Dendritic cell treated with granulocyte-macrophage colony-stimulating factor and Interleukin-4, amounts not matched to agents 40 ng/mL and 50 ng/mL, for 4 days (primary cell): Measurements from ENCODE around the gene KIAA0930.

ENCODE experiments used
- H3K27ac Mint-ChIP-seq: one replicate; pipeline ENCODE4 v1.8.0; 2022; ENCODE audit warnings: mild to moderate bottlenecking, mixed read lengths
- H3K27me3 Mint-ChIP-seq: one replicate; pipeline ENCODE4 v1.8.0; 2022; ENCODE audit warnings: mild to moderate bottlenecking, mixed read lengths
- H3K36me3 Mint-ChIP-seq: one replicate; pipeline ENCODE4 v1.8.0; 2022; ENCODE audit warnings: low read depth, mixed read lengths
- H3K4me1 Mint-ChIP-seq: one replicate; pipeline ENCODE4 v1.8.0; 2022; ENCODE audit warnings: low read depth, mixed read lengths
- H3K4me3 Mint-ChIP-seq: one replicate; pipeline ENCODE4 v1.8.0; 2022; ENCODE audit warnings: mild to moderate bottlenecking, moderate library complexity, mixed read lengths
- H3K9me3 Mint-ChIP-seq: one replicate; pipeline ENCODE4 v1.8.0; 2022; ENCODE audit warnings: mixed read lengths
- intact Hi-C: fragments of 100-400 bp; cut with micrococcal nuclease; formaldehyde crosslinking; loops from one replicate; pipeline ENCODE4 v1.15.0; 2022

The KIAA0930 gene

DNA sequence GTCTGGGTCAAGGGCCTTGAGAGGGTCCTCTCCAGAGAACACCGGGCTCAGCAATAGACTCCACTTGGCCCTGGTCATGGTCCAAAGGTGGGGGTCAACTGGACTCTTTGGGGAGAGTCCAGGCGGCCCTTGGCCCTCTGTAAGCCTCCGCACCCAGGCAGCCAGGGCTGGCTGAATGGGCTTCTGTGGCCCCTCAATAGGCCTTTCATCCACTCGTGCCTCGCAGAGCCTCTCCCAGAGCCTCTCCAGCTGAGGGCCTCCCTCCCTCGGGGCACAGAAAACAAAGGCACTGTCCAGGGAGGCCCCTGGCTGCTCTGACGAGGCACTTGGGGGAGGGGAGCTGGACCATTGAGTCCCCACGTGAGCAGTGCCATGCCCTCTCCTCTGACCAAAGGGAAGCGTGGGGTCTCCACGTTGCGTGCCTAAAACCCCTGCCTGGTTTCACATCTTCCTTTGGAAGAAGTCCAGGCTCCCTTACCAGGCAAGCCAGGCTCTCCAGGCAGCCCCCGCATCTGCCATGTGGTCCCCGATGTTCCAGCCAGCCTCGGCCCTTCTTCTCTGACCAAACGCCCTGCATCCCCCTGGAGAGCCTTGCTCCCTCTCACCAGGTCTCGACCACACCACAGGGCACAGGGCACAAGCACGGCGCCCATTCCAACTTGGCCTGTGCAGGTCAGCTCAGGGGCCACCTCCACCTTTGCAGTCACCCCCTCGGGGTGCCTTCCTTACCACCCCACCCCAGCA lies 15.5 kb downstream of the KIAA0930 start:
- intact Hi-C loops, result no loop called here
- peak overlapping the region; percentile 30 for H3K4me3 Mint-ChIP-seq
- peaks cover 58% of the 10 kb centered on the region for H3K36me3 Mint-ChIP-seq
- H3K27me3 Mint-ChIP-seq, result no peaks in the 10 kb centered on the region
- H3K27ac Mint-ChIP-seq, result peak overlapping the region; percentile 92
- H3K9me3 Mint-ChIP-seq, result no peaks in the 10 kb centered on the region
- H3K4me1 Mint-ChIP-seq, result peaks cover 86% of the 10 kb centered on the region

GRCh38 chr22:45224331-45224730 lies 16.4 kb downstream of the KIAA0930 start:
- Mint-ChIP-seq H3K4me1 (peaks cover 83% of the 10 kb centered on the region), H3K4me3 (peak overlapping the region; percentile 52), H3K27me3 (no peaks in the 10 kb centered on the region), H3K36me3 (peaks cover 55% of the 10 kb centered on the region), H3K27ac (peak overlapping the region; percentile 92), H3K9me3 (no peaks in the 10 kb centered on the region)
- intact Hi-C loops, result no loop called here

DNA sequence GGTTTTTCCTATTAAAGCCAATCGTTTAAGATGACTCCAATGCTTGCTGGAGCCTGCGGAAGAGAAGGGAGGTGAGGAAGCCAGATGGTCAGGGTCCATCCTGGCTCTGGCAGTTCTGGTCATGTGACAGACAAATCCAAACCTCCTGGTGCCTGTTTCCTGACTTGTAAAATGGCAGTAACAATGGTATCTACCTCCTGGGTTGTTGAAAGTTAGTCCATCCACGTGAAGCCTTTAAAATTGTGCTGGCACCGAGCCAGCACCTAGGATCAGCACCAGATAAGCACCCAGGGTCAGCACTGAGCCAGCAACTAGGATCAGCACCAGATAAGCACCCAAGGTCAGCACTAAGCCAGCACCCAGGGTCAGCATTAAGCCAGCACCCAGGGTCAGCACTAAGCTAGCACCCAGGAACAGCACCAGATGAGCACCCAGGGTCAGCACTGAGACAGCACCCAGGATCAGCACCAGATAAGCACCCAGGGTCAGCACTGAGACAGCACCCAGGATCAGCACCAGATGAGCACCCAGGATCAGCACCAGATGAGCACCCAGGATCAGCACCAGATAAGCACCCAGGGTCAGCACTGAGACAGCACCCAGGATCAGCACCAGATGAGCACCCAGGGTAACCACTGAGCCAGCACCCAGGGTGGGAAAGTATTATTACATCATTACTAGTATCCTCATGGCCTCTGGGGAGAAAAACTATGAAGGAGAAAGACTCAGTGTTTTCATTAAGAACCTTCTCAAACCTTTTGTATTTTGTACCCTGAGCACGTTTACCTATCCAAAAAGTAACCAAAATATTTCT lies 17.2 kb downstream of the KIAA0930 start:
- intact Hi-C loops, result no loop called here
- Mint-ChIP-seq H3K4me1 (peaks cover 85% of the 10 kb centered on the region), H3K36me3 (peaks cover 52% of the 10 kb centered on the region), H3K27me3 (no peaks in the 10 kb centered on the region), H3K27ac (peak overlapping the region; percentile 92), H3K9me3 (no peaks in the 10 kb centered on the region), H3K4me3 (no peak overlapping the region)

DNA sequence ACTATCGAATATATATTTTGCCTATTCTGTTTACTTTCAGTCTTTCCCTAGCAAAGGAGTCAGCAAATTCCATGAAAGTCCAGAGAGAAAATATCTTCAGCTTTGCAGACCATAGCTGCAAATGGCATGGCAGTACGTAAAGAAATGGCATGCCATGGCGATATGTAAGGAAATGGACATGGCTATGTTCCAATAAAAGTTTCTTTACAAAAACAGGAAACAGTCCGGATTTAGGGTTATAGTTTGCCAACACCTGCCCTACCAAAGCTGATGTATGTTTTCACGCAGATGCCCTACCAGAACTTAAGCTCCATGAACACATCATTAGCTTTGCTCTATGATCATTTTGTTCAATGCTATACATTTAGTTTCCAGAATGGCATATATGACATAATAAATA lies 19.5 kb downstream of the KIAA0930 start:
- Mint-ChIP-seq H3K4me1 (peaks cover 79% of the 10 kb centered on the region), H3K27ac (peak overlapping the region; percentile 76), H3K27me3 (no peaks in the 10 kb centered on the region), H3K36me3 (peaks cover 55% of the 10 kb centered on the region), H3K9me3 (no peaks in the 10 kb centered on the region), H3K4me3 (no peak overlapping the region)
- intact Hi-C loops, result no loop called here

DNA sequence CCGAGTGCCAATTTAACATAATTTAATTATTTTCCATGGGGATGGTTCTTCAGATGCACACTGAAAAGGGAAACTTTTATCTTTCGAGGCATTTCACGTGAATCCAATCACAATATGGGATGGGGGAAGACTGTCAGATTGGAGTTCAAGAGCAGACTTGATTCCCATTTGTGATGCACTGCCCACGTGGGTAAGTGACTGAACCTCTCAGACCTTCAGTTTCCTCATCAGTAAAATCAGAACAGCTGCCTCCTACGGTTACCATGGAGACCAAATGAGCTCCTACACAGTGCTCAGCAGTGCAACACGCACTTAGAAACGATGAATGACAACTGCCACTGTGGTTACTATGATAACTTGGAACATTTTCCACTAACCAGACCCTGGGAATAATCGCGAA lies 21.7 kb downstream of the KIAA0930 start:
- H3K4me3 Mint-ChIP-seq, result no peak overlapping the region
- peaks cover 76% of the 10 kb centered on the region for H3K4me1 Mint-ChIP-seq
- H3K27ac Mint-ChIP-seq, result peak overlapping the region; percentile 53
- no peaks in the 10 kb centered on the region for H3K27me3 Mint-ChIP-seq
- intact Hi-C loops, result no loop called here
- no peaks in the 10 kb centered on the region for H3K9me3 Mint-ChIP-seq
- H3K36me3 Mint-ChIP-seq, result peaks cover 53% of the 10 kb centered on the region

DNA sequence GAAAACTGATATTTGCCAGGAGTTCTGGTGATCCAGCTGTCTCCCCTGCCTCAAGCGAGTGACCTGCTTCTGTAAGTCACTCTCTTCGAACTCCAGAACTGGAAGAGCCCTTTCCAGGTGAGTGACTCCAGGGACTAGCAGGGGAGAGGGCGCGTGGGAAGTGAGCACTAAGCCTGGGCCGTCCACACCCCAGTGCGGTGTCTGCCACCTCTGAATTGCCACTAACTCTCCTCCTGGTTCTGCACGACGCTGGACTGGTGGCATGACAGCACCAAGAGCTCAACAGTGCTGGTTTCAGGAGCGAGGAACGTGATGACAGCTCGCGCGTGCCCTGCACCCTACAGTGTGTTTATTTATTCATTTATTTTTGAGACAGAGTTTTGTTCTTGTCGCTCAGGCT lies 22.9 kb downstream of the KIAA0930 start:
- Mint-ChIP-seq H3K27ac (no peak overlapping the region), H3K9me3 (no peaks in the 10 kb centered on the region), H3K4me3 (no peak overlapping the region), H3K27me3 (no peaks in the 10 kb centered on the region), H3K36me3 (peaks cover 51% of the 10 kb centered on the region), H3K4me1 (peaks cover 76% of the 10 kb centered on the region)
- intact Hi-C loops, result no loop called here

- Mint-ChIP-seq H3K9me3 (no peaks in the 10 kb centered on the region), H3K27ac (no peak overlapping the region), H3K4me1 (peaks cover 76% of the 10 kb centered on the region), H3K4me3 (no peak overlapping the region), H3K27me3 (no peaks in the 10 kb centered on the region), H3K36me3 (peaks cover 51% of the 10 kb centered on the region)
- intact Hi-C loops, result no loop called here
Measured at GRCh38 chr22:45217345-45217744, 23.3 kb downstream of the KIAA0930 start.

DNA sequence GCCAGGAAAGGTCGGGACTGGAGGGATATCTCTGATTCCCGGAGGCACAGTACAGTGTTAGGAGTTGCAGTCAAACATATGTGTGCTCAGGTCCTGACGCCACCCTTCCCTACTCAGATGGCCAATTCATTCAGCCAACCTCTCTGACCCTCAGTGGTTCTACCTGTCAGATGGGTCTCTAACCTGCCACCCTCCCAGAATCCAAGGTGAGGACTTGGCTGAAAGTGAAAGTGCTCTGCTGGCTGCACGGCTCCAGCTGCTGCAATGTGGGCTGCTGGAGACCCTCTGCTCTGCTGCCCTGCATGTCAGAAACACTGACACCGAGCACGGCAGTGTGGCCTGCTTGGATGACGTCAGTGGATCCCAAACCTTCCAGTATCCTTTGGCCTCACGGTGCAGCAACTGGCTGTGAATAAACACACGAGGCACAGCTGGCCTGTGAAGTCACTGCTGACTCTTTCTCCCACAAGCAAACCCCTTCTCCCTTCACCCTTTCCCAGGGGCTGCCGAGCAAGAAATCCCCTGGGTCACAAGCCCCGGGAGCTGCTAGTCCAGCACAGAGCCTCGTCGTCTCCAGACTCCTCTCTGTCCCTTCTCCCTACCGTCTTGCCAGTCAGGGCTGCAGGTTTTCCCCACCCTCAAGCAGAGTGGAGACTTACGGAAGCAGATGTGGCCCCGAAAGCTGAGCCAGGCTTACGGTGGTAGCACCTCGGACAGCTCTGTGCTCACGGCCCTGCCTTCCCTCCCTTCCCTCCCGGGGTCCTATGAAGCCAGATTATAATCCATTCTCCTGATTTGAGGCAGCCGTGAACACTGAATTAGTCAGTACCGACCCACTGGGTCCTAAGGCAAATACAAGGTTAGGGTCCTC lies 24.3 kb downstream of the KIAA0930 start:
- Mint-ChIP-seq H3K4me1 (peaks cover 84% of the 10 kb centered on the region), H3K36me3 (peaks cover 59% of the 10 kb centered on the region), H3K27me3 (no peaks in the 10 kb centered on the region), H3K9me3 (no peaks in the 10 kb centered on the region), H3K4me3 (no peak overlapping the region), H3K27ac (peak overlapping the region; percentile 76)
- intact Hi-C loops, result no loop called here

- Mint-ChIP-seq H3K4me1 (peaks cover 85% of the 10 kb centered on the region), H3K9me3 (no peaks in the 10 kb centered on the region), H3K36me3 (peaks cover 74% of the 10 kb centered on the region), H3K27ac (peak overlapping the region; percentile 92), H3K4me3 (peak overlapping the region; percentile 66), H3K27me3 (no peaks in the 10 kb centered on the region)
- intact Hi-C loops, result loop anchor here (2.0 kb wide), 2 partner anchors 14 to 22 kb away; no protein-coding TSS in a partner anchor
Measured at GRCh38 chr22:45212992-45213751, 27.5 kb downstream of the KIAA0930 start.

GRCh38 chr22:45212306-45212709 lies 28.4 kb downstream of the KIAA0930 start:
- Mint-ChIP-seq H3K27me3 (no peaks in the 10 kb centered on the region), H3K36me3 (peaks cover 74% of the 10 kb centered on the region), H3K27ac (peak overlapping the region; percentile 92), H3K4me3 (peak overlapping the region; percentile 53), H3K4me1 (peaks cover 80% of the 10 kb centered on the region), H3K9me3 (no peaks in the 10 kb centered on the region)
- intact Hi-C loops, result loop anchor here (2.0 kb wide), 2 partner anchors 14 to 22 kb away; no protein-coding TSS in a partner anchor

GRCh38 chr22:45211848-45212247 lies 28.8 kb downstream of the KIAA0930 start:
- peaks cover 78% of the 10 kb centered on the region for H3K4me1 Mint-ChIP-seq
- no peaks in the 10 kb centered on the region for H3K9me3 Mint-ChIP-seq
- peak overlapping the region; percentile 53 for H3K4me3 Mint-ChIP-seq
- intact Hi-C loops, result loop anchor here (2.0 kb wide), 2 partner anchors 15 to 23 kb away; no protein-coding TSS in a partner anchor
- H3K27me3 Mint-ChIP-seq, result no peaks in the 10 kb centered on the region
- H3K36me3 Mint-ChIP-seq, result peaks cover 76% of the 10 kb centered on the region
- H3K27ac Mint-ChIP-seq, result peak overlapping the region; percentile 92

- Mint-ChIP-seq H3K27ac (peak overlapping the region; percentile 92), H3K4me3 (no peak overlapping the region)
- intact Hi-C loops, result no loop called here
Measured at GRCh38 chr22:45211435-45211834, 29.3 kb downstream of the KIAA0930 start.

DNA sequence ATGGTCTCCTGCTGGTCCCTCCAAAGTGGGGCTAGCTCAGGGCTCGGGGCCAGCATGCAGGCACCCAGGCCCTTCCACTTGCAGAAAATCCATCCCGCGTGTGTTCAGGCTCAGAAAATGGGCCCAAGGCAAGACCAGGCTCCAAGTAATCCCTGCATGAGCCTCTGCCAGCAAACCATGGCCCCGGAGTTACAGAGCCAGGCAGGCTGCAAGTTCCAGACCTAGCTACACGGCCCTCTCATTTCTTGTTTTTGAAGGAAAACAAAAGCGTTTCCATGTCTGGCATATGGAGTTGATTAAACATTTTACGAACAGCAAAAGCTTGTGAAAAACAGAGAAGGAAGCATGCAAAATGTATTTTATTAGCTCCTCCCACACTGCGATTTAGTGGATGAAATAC lies 29.7 kb downstream of the KIAA0930 start:
- Mint-ChIP-seq H3K36me3 (peaks cover 76% of the 10 kb centered on the region), H3K9me3 (no peaks in the 10 kb centered on the region), H3K27me3 (no peaks in the 10 kb centered on the region), H3K4me1 (peaks cover 72% of the 10 kb centered on the region), H3K27ac (peak overlapping the region; percentile 45), H3K4me3 (no peak overlapping the region)
- intact Hi-C loops, result no loop called here

More at GRCh38 chr22:45211435-45211834, 29.3 kb downstream of the KIAA0930 start:
- Mint-ChIP-seq H3K27me3 (no peaks in the 10 kb centered on the region), H3K9me3 (no peaks in the 10 kb centered on the region), H3K4me1 (peaks cover 74% of the 10 kb centered on the region), H3K36me3 (peaks cover 76% of the 10 kb centered on the region)
